Parathyroid adenoma (tissue), 2 donors: Measurements from ENCODE around the gene PREPL.

ENCODE experiments used
- H2AFZ ChIP-seq: fragments of 300-600 bp; sonication (generic); one replicate; pipeline ENCODE4 v1.7.0; 2017; ENCODE audit warnings: antibody characterized with exemption, mild to moderate bottlenecking
- H3K27ac ChIP-seq: fragments of 300-600 bp; sonication (generic); one replicate; pipeline ENCODE4 v1.7.0; 2017
- H3K27me3 ChIP-seq: fragments of 300-600 bp; sonication (generic); one replicate; pipeline ENCODE4 v1.7.0; 2017; ENCODE audit warnings: low read length; ENCODE audit not compliant: control insufficient read depth, insufficient read depth
- H3K36me3 ChIP-seq: fragments of 300-600 bp; sonication (generic); one replicate; pipeline ENCODE4 v1.7.0; 2017; ENCODE audit warnings: low read length; ENCODE audit not compliant: control insufficient read depth, insufficient read depth
- H3K4me1 ChIP-seq: fragments of 300-600 bp; sonication (generic); one replicate; pipeline ENCODE4 v1.7.0; 2017; ENCODE audit warnings: control low read depth
- H3K4me2 ChIP-seq: fragments of 300-600 bp; sonication (generic); one replicate; pipeline ENCODE4 v1.7.0; 2017; ENCODE audit warnings: low read length
- H3K4me3 ChIP-seq: fragments of 300-600 bp; sonication (generic); one replicate; pipeline ENCODE4 v1.7.0; 2017; ENCODE audit warnings: low read depth, low read length
- H3K79me2 ChIP-seq: fragments of 300-600 bp; sonication (generic); one replicate; pipeline ENCODE4 v1.7.0; 2017; ENCODE audit warnings: control low read depth
- H3K9ac ChIP-seq: fragments of 300-600 bp; sonication (generic); one replicate; pipeline ENCODE4 v1.7.0; 2017; ENCODE audit warnings: mild to moderate bottlenecking
- H3K9me3 ChIP-seq: fragments of 300-600 bp; sonication (generic); one replicate; pipeline ENCODE4 v1.7.0; 2017; ENCODE audit warnings: low read length; ENCODE audit not compliant: control insufficient read depth
- TF ChIP-seq, protein P1 (sequence below): fragments of 300-600 bp; sonication (generic); IDR thresholded peaks from one replicate; pipeline ENCODE4 v1.7.0; 2017; ENCODE audit warnings: antibody characterized with exemption, mild to moderate bottlenecking
- donor health status: primary hyperparathyroidism.

PREPL gene

DNA sequence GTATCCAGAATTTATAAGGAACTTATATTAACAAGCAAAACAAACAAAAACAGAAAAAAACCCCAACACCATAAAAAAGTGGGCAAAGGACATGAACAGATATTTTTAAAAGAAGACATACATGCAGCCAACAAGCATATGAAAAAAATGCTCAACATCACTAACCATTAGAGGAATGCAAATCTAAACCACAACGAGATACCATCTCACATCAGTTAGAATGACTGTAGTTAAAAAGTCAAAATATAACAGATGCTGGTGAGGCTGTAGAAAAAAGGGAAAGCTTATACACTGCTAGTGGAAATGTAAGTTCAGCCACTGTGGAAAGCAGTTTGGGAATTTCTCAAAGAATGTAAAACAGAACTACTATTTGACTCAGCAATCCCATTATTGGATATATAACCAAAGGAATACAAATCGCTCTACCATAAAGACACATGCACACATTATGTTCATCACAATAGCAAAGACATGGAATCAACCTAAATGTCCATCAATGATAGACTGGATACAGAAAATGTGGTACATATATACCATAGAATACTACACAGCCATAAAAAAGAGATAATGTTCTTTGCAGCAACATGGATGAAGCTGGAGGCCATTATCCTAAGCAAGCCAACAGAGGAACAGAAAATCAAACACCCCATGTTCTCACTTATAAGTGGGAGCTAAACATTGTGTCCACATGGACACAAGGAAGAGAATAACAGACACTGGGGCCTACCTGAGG, 25.3 kb downstream of the PREPL start:
- no peak overlapping the region for H3K4me2 ChIP-seq
- H3K27me3 ChIP-seq: no peaks in the 10 kb centered on the region
- no peaks in the 10 kb centered on the region for H3K4me1 ChIP-seq
- TF ChIP-seq, protein P1, sequence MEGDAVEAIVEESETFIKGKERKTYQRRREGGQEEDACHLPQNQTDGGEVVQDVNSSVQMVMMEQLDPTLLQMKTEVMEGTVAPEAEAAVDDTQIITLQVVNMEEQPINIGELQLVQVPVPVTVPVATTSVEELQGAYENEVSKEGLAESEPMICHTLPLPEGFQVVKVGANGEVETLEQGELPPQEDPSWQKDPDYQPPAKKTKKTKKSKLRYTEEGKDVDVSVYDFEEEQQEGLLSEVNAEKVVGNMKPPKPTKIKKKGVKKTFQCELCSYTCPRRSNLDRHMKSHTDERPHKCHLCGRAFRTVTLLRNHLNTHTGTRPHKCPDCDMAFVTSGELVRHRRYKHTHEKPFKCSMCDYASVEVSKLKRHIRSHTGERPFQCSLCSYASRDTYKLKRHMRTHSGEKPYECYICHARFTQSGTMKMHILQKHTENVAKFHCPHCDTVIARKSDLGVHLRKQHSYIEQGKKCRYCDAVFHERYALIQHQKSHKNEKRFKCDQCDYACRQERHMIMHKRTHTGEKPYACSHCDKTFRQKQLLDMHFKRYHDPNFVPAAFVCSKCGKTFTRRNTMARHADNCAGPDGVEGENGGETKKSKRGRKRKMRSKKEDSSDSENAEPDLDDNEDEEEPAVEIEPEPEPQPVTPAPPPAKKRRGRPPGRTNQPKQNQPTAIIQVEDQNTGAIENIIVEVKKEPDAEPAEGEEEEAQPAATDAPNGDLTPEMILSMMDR: no peak
- no peaks in the 10 kb centered on the region for H3K9me3 ChIP-seq
- H3K36me3 ChIP-seq: no peaks in the 10 kb centered on the region
- no peak overlapping the region for H3K9ac ChIP-seq
- no peak overlapping the region for H2AFZ ChIP-seq
- no peaks in the 10 kb centered on the region for H3K79me2 ChIP-seq
- no peak overlapping the region for H3K27ac ChIP-seq
- no peak overlapping the region for H3K4me3 ChIP-seq

DNA sequence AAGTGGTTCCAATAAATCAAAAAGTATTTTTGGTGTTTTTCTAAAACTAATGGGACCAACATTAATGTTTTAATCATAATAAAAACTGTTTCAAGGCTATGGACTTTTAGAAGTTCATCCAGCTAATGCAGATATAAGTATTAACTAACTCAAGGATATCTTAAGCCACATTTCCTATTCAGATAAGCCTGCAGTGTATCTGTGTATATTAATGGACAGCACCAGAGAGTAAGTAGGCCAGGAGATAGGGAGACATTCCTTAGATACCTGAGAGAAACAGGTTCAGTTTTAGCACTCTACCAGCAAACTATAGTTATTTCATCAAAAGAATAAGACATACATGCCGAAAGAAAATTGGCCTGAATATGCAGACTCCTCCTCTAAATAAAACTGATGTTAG, 27.3 kb downstream of the PREPL start:
- Histone ChIP-seq H3K4me1 (no peaks in the 10 kb centered on the region), H3K4me2 (no peak overlapping the region), H2AFZ (no peak overlapping the region), H3K4me3 (no peak overlapping the region), H3K36me3 (no peaks in the 10 kb centered on the region), H3K79me2 (no peaks in the 10 kb centered on the region), H3K9ac (no peak overlapping the region), H3K9me3 (no peaks in the 10 kb centered on the region), H3K27me3 (no peaks in the 10 kb centered on the region), H3K27ac (no peak overlapping the region)
- TF ChIP-seq, protein P1: no peak

GRCh38 chr2:44330801-44331200, 30.5 kb downstream of the PREPL start:
- no peaks in the 10 kb centered on the region for H3K9me3 ChIP-seq
- peaks cover 14% of the 10 kb centered on the region for H3K4me1 ChIP-seq
- TF ChIP-seq, protein P1: no peak
- H3K4me2 ChIP-seq: no peak overlapping the region
- H3K27me3 ChIP-seq: no peaks in the 10 kb centered on the region
- no peak overlapping the region for H3K27ac ChIP-seq
- no peaks in the 10 kb centered on the region for H3K79me2 ChIP-seq
- H3K4me3 ChIP-seq: no peak overlapping the region
- H3K36me3 ChIP-seq: no peaks in the 10 kb centered on the region
- H3K9ac ChIP-seq: no peak overlapping the region
- no peak overlapping the region for H2AFZ ChIP-seq

DNA sequence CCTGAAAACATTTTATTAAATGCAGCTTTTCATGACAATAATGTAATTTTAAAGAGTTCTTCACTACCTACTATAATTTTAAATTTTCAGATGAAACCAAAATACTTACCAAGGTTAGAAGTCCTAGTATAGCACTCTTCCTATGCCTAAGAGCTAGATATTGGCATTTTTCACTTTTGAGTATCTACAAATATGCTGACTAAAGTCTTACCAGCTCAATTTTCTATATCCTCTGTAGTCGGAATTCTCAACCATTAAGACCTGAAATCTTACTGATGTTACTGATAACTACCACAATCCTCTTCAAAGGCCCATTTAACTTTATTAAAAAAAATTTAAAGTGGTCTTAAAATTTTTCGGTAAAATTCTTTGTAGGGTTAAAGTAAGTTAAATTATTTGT, 32.0 kb downstream of the PREPL start:
- no peak overlapping the region for H3K27ac ChIP-seq

More for the DNA sequence above, 32.0 kb downstream of the PREPL start:
- H3K79me2 ChIP-seq: no peaks in the 10 kb centered on the region
- TF ChIP-seq, protein P1: no peak
- H3K9ac ChIP-seq: no peak overlapping the region
- H3K36me3 ChIP-seq: no peaks in the 10 kb centered on the region
- H3K4me1 ChIP-seq: peaks cover 14% of the 10 kb centered on the region
- H3K4me3 ChIP-seq: no peak overlapping the region
- peak overlapping the region; percentile 15 for H3K4me2 ChIP-seq
- H2AFZ ChIP-seq: no peak overlapping the region
- no peaks in the 10 kb centered on the region for H3K9me3 ChIP-seq
- no peaks in the 10 kb centered on the region for H3K27me3 ChIP-seq
